HepG2 (cell line): ENCODE measurements around the gene MUSK. TPM values are rescaled to one million over a fixed set of nuclear protein-coding genes. Genes with fewer than 3 reads are reported as not detected.

Source experiments
- ATAC-seq: fragments of 200-7000 bp; cut with Tn5 transposase; 3 replicates; pipeline ENCODE4 v1.9.1; 2020; ENCODE audit warnings: mild to moderate bottlenecking, moderate library complexity
- BruUV-seq: library from RNA; stranded (reverse); fragments of 400-500 nt; replicated peaks from 2 replicates; lab custom pipeline; 2021; lab: Mats Ljungman, UMichigan
- CTCF ChIA-PET: fragments of 300-600 bp; formaldehyde crosslinking; extraction: SDS; loops from one replicate; lab custom pipeline; 2021; ENCODE audit warnings: low total read pairs, inconsistent platforms, low intra/inter-chr PET ratio; lab: Yijun Ruan, JAX
- POLR2A ChIA-PET: fragments of 350-600 bp; sonication (Branson Sonifier 250); formaldehyde crosslinking; loops from one replicate; lab custom pipeline; 2020; ENCODE audit warnings: antibody characterized with exemption, inconsistent platforms; lab: Yijun Ruan, JAX
- DNase-seq: peaks from one replicate; pipeline ENCODE4 v3.0.0-alpha.2; 2015; ENCODE audit warnings: low spot score
- FAIRE-seq: peaks from 3 replicates; lab custom pipeline; 2011; peaks lifted over from hg19 to GRCh38; lab: Jason Lieb, UNC
- H2AFZ ChIP-seq: one replicate; pipeline ENCODE4 v1.6.1; 2011; ENCODE audit warnings: low read length, inconsistent platforms
- H3K27ac ChIP-seq: fragments of 300-600 bp; 3 replicates; pipeline ENCODE4 v1.8.0; 2011; ENCODE audit warnings: mixed run types, mild to moderate bottlenecking, mixed read lengths, low read length, inconsistent platforms; ENCODE audit not compliant: insufficient read depth; ENCODE audit errors: extremely low read length
- H3K27me3 ChIP-seq, 2 experiments: fragments of 200-600 bp in 1 of 2; 2 replicates in 1 of 2; 3 replicates in 1 of 2; pipeline versions ENCODE4 v1.6.0 to v1.8.0; 2011; ENCODE audit warnings: low read length in 2 of 2, mild to moderate bottlenecking in 2 of 2, moderate library complexity in 2 of 2, inconsistent platforms in 1 of 2; ENCODE audit not compliant: insufficient read depth in 2 of 2, control insufficient read depth in 1 of 2
- H3K36me3 ChIP-seq, 2 experiments: fragments of 200-600 bp in 1 of 2; replicated peaks in 1 of 2; 2 replicates in 1 of 2; 3 replicates in 1 of 2; pipeline versions ENCODE4 v1.5.1 to v1.8.0; 2011; ENCODE audit warnings: low read length in 2 of 2, inconsistent platforms in 1 of 2; ENCODE audit not compliant: insufficient read depth in 2 of 2, control insufficient read depth in 1 of 2
- H3K4me1 ChIP-seq: 2 replicates; pipeline ENCODE4 v1.5.1; 2012; ENCODE audit warnings: low read length, inconsistent platforms; ENCODE audit not compliant: insufficient read depth
- H3K4me2 ChIP-seq: 2 replicates; pipeline ENCODE4 v1.6.0; 2011; ENCODE audit warnings: low read depth, low read length, inconsistent platforms
- H3K4me3 ChIP-seq, 3 experiments: fragments of 200-600 bp in 1 of 3; sonication (generic), shearing (Covaris generic) in 1 of 3; replicated peaks in 1 of 3; 2 replicates each; pipeline ENCODE4 v1.5.1; 2011 to 2016; ENCODE audit warnings: low read length in 3 of 3, inconsistent platforms in 2 of 3, low read depth in 2 of 3, mild to moderate bottlenecking in 2 of 3, control low read depth in 1 of 3, mixed read lengths in 1 of 3; ENCODE audit not compliant: insufficient read depth in 1 of 3
- H3K79me2 ChIP-seq: one replicate; pipeline ENCODE4 v1.6.1; 2011; ENCODE audit warnings: low read length, inconsistent platforms; ENCODE audit not compliant: insufficient read depth
- H3K9ac ChIP-seq: 2 replicates; pipeline ENCODE4 v1.6.0; 2011; ENCODE audit warnings: mild to moderate bottlenecking, low read depth, low read length, inconsistent platforms; ENCODE audit not compliant: insufficient read depth
- H3K9me3 ChIP-seq: 2 replicates; pipeline ENCODE4 v1.5.1; 2012; ENCODE audit warnings: mild to moderate bottlenecking, low read length
- H4K20me1 ChIP-seq: 2 replicates; pipeline ENCODE4 v1.6.0; 2011; ENCODE audit warnings: inconsistent platforms, mild to moderate bottlenecking, low read length, moderate library complexity; ENCODE audit not compliant: insufficient read depth
- MED1 ChIP-seq: sonication (generic); formaldehyde crosslinking; IDR thresholded peaks from 2 replicates; pipeline ENCODE4 v1.4.0; 2020; ENCODE audit warnings: missing genetic modification reagents
- NFE2L2 ChIP-seq: fragments of 150-350 bp; IDR thresholded peaks from 2 replicates; pipeline ENCODE4 v1.6.1; 2014; ENCODE audit warnings: low read length
- PHB2 ChIP-seq: fragments of 450-650 bp; IDR thresholded peaks from 2 replicates; pipeline ENCODE4 v1.6.1; 2018; ENCODE audit not compliant: partially characterized antibody
- SRF ChIP-seq: IDR thresholded peaks from 2 replicates; pipeline ENCODE4 v1.6.1; 2011; ENCODE audit warnings: mild to moderate bottlenecking, low read depth, low read length, moderate library complexity
- ZKSCAN5 ChIP-seq: sonication (generic); formaldehyde crosslinking; IDR thresholded peaks from 2 replicates; pipeline ENCODE4 v1.5.1; 2020; ENCODE audit warnings: mild to moderate bottlenecking, missing genetic modification reagents
- WGBS: methylation state at CpG from one replicate; pipeline ENCODE4 v1.1.6; 2017; ENCODE audit warnings: low lambda C conversion rate; 5-methylcytosine and 5-hydroxymethylcytosine counted together
- in situ Hi-C: cut with HindIII; loops from 2 replicates; pipeline ENCODE4 v1.10.0; 2017; ENCODE audit warnings: low pct_unique_long_range_greater_than_20kb; ENCODE audit not compliant: extremely low pct_ligation_motif_present
- intact Hi-C: fragments of 100-400 bp; cut with micrococcal nuclease; formaldehyde crosslinking; loops from one replicate; pipeline ENCODE4 v1.10.0; 2022; ENCODE audit not compliant: unreplicated experiment
- polyA plus RNA-seq, 8 experiments: library from polyadenylated mRNA; depleted of rRNA in 3 of 8; stranded (reverse) in 7 of 8; unstranded in 1 of 8; fragments of >200 nt; fragmentation: Illumina TruSeq in 4 of 8; extraction: Trizol in 4 of 8; gene quantifications; 2 replicates each; pipeline versions ENCODE4 v1.2.1 to v1.2.3, GENCODE V29; 2011 to 2016; ENCODE audit warnings: low read depth in 4 of 8, missing spikeins in 1 of 8, mixed read lengths in 1 of 8; ENCODE audit not compliant: insufficient read depth in 1 of 8
- total RNA-seq, 5 experiments: library from RNA; depleted of rRNA; stranded (reverse); fragments of >200 nt; fragmentation: Illumina TruSeq; extraction: Trizol; gene quantifications; 2 replicates each; pipeline ENCODE4 v1.2.3, GENCODE V29; 2016; ENCODE audit warnings: low read depth in 1 of 5
- TF ChIP-seq, protein P1 (sequence below): sonication (generic); formaldehyde crosslinking; IDR thresholded peaks from 2 replicates; pipeline ENCODE4 v1.4.0; 2020; ENCODE audit warnings: low read depth, mild to moderate bottlenecking, missing genetic modification reagents
- TF ChIP-seq, protein P2 (sequence below): sonication (generic); formaldehyde crosslinking; IDR thresholded peaks from 2 replicates; pipeline ENCODE4 v1.4.0; 2020; ENCODE audit warnings: missing genetic modification reagents, mild to moderate bottlenecking, borderline replicate concordance

Gene MUSK
- total and polyA plus RNA-seq, 2 of the 13 experiments (the other 11 are each of a cell fraction or from before 2014, with no cell fraction given): not detected

DNA sequence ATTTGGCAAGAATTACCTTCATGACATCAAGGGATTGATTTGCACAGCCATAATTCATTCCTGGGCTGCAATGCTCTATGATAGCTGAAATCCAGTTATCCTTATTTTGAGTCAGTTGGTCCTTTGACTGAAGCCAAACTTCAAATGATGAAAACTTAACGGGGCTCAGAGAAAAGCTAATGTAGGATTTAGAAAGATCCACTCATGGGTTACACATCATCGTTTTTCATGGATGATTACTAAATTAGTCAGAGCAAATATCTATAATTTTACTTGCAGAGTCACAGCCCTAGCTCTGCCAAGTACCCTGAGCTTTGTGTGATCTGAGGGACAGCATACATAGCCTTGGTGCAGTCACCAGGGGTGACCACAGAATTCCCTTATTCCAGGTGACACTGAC lies 27.3 kb upstream of the MUSK start:
- FAIRE-seq (no peak), DNase-seq (no peak), ATAC-seq (no peak)
- no peaks in the 10 kb centered on the region for H3K36me3 ChIP-seq
- POLR2A ChIA-PET: no interaction called here
- no peaks in the 10 kb centered on the region for H3K79me2 ChIP-seq
- H2AFZ ChIP-seq: no peak overlapping the region
- no peak for TF ChIP-seq ZKSCAN5 (CRISPR knock-in tag)
- TF ChIP-seq, protein P1, sequence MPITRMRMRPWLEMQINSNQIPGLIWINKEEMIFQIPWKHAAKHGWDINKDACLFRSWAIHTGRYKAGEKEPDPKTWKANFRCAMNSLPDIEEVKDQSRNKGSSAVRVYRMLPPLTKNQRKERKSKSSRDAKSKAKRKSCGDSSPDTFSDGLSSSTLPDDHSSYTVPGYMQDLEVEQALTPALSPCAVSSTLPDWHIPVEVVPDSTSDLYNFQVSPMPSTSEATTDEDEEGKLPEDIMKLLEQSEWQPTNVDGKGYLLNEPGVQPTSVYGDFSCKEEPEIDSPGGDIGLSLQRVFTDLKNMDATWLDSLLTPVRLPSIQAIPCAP (CRISPR knock-in tag): no peak
- no peak for TF ChIP-seq SRF
- no peak for TF ChIP-seq PHB2
- TF ChIP-seq, protein P2, sequence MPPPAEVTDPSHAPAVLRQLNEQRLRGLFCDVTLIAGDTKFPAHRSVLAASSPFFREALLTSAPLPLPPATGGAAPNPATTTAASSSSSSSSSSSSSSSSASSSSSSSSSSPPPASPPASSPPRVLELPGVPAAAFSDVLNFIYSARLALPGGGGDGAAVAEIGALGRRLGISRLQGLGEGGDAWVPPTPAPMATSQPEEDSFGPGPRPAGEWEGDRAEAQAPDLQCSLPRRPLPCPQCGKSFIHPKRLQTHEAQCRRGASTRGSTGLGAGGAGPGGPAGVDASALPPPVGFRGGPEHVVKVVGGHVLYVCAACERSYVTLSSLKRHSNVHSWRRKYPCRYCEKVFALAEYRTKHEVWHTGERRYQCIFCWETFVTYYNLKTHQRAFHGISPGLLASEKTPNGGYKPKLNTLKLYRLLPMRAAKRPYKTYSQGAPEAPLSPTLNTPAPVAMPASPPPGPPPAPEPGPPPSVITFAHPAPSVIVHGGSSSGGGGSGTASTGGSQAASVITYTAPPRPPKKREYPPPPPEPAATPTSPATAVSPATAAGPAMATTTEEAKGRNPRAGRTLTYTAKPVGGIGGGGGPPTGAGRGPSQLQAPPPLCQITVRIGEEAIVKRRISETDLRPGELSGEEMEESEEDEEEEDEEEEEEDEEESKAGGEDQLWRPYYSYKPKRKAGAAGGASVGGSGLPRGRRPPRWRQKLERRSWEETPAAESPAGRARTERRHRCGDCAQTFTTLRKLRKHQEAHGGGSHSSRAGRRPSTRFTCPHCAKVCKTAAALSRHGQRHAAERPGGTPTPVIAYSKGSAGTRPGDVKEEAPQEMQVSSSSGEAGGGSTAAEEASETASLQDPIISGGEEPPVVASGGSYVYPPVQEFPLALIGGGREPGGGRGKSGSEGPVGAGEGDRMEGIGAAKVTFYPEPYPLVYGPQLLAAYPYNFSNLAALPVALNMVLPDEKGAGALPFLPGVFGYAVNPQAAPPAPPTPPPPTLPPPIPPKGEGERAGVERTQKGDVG (CRISPR knock-in tag): no peak
- TF ChIP-seq MED1 (CRISPR knock-in tag): no peak
- no peak for TF ChIP-seq NFE2L2
- H3K9me3 ChIP-seq: no peaks in the 10 kb centered on the region; the same call in 1 of the 2 replicates
- no peak overlapping the region for H3K9ac ChIP-seq
- in situ Hi-C loops (loop anchor here (25.0 kb wide), 1 partner anchor 646 kb away; no protein-coding TSS in a partner anchor), intact Hi-C loops (no loop called here)
- H3K27me3 ChIP-seq: no peaks in the 10 kb centered on the region
- no peaks in the 10 kb centered on the region for H3K4me1 ChIP-seq
- CTCF ChIA-PET: no interaction called here
- no TSS peak for BruUV-seq
- no peaks in the 10 kb centered on the region for H4K20me1 ChIP-seq
- no peak overlapping the region for H3K4me3 ChIP-seq
- no peak overlapping the region for H3K4me2 ChIP-seq
- 0% methylated on average over 2 of the region's 2 CpGs for WGBS
- no peak overlapping the region for H3K27ac ChIP-seq
